ENCODE measurements around the gene ITGB1BP1. TPM values are rescaled to one million over a fixed set of nuclear protein-coding genes. Genes with fewer than 3 reads are reported as not detected.

The ITGB1BP1 gene
- total RNA-seq, 1 experiment from 2014 or later: 93.1 TPM

DNA sequence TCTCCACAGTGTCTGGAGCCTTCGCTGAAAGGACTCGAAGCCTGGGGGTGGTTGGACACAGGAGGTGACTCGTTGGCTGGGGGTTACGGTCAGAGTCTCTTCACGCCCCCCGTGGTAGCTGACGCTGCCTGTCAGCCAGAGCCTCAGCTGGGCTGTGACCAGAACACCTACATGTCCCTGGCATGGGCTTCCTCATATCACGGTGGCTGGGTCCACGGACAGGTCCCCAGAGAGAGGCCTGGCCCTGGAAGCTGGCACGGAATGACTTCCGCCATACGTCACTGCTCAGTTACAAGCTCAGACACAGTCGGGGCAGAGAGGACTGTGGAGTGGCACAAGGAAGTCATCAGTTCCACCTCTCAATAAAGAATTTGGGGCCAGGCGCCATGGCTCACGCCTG is 28.5 kb downstream of the ITGB1BP1 start:
- Mint-ChIP-seq H3K27me3 (ENCODE audit: unreplicated experiment) (no peaks in the 10 kb centered on the region), H3K27ac (ENCODE audit: unreplicated experiment) (no peak overlapping the region), H3K36me3 (ENCODE audit: insufficient read depth, unreplicated experiment) (peaks cover 56% of the 10 kb centered on the region), H3K4me1 (ENCODE audit: low read depth, unreplicated experiment) (no peaks in the 10 kb centered on the region), H3K4me3 (ENCODE audit: low read depth, unreplicated experiment) (no peak overlapping the region), H3K9me3 (ENCODE audit: low read depth, unreplicated experiment) (no peaks in the 10 kb centered on the region)
- intact Hi-C loops (cut with micrococcal nuclease; ENCODE audit: unreplicated experiment): no loop called here
- CTCF ChIA-PET: interaction anchor here (0.7 kb wide), 1 partner anchor 94 kb away, joined by 6 read pairs; no protein-coding TSS in a partner anchor
- DNase-seq: no peak
- no TSS peak for BruUV-seq (replicated peaks)
- TF ChIP-seq, protein P1, sequence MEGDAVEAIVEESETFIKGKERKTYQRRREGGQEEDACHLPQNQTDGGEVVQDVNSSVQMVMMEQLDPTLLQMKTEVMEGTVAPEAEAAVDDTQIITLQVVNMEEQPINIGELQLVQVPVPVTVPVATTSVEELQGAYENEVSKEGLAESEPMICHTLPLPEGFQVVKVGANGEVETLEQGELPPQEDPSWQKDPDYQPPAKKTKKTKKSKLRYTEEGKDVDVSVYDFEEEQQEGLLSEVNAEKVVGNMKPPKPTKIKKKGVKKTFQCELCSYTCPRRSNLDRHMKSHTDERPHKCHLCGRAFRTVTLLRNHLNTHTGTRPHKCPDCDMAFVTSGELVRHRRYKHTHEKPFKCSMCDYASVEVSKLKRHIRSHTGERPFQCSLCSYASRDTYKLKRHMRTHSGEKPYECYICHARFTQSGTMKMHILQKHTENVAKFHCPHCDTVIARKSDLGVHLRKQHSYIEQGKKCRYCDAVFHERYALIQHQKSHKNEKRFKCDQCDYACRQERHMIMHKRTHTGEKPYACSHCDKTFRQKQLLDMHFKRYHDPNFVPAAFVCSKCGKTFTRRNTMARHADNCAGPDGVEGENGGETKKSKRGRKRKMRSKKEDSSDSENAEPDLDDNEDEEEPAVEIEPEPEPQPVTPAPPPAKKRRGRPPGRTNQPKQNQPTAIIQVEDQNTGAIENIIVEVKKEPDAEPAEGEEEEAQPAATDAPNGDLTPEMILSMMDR (IDR thresholded peaks at IDR 0.05; ENCODE audit: unreplicated experiment): no peak

DNA sequence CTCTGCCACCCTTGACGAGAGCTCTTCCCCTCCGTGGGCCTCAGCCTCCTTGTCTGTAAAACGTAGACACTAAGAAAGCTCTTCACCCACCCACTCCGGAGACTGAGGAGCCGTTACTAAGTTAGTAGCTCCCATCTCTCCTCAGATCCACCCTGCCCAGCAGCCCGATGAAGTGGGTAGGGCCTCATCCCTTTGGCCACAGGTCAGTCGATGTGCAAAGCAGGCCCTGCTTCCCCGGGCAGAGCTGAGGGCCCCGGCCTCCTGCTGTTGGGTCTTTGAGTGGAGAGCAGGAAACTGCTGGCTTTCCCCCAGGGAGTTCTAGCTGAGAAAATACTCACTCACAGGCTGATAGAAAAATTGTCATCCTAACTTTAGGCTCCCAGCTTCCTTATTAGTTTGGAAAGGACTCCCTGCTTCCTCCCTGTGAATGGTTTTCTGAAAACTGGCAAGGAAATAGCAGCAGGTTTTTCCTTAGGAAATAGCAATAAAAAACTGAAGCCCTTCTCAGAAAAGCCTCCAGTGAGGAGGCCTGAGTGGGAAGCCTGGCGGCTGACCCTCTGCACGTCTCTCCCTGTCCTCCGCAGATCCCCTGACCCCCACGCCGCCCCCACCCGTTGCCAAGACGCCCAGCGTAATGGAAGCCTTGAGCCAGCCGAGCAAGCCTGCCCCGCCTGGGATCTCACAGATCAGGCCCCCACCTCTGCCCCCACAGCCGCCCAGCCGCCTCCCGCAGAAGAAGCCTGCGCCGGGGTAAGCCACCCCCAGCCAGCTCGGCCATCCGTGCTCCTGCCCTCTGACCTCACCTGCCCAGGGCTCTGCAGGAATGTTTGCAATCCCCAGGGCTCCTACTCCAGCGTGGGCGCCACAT is 30.2 kb downstream of the ITGB1BP1 start:
- Mint-ChIP-seq H3K27me3 (ENCODE audit: unreplicated experiment) (no peaks in the 10 kb centered on the region), H3K9me3 (ENCODE audit: low read depth, unreplicated experiment) (no peaks in the 10 kb centered on the region), H3K36me3 (ENCODE audit: insufficient read depth, unreplicated experiment) (peaks cover 72% of the 10 kb centered on the region), H3K4me3 (ENCODE audit: low read depth, unreplicated experiment) (no peak overlapping the region), H3K4me1 (ENCODE audit: low read depth, unreplicated experiment) (no peaks in the 10 kb centered on the region), H3K27ac (ENCODE audit: unreplicated experiment) (no peak overlapping the region)
- DNase-seq: no peak
- no TSS peak for BruUV-seq (replicated peaks)
- intact Hi-C loops (cut with micrococcal nuclease; ENCODE audit: unreplicated experiment): no loop called here
- TF ChIP-seq, protein P1 (IDR thresholded peaks at IDR 0.05; ENCODE audit: unreplicated experiment): no peak
- CTCF ChIA-PET: interaction anchor here (0.7 kb wide), 1 partner anchor 213 kb away, joined by 4 read pairs; no protein-coding TSS in a partner anchor

DNA sequence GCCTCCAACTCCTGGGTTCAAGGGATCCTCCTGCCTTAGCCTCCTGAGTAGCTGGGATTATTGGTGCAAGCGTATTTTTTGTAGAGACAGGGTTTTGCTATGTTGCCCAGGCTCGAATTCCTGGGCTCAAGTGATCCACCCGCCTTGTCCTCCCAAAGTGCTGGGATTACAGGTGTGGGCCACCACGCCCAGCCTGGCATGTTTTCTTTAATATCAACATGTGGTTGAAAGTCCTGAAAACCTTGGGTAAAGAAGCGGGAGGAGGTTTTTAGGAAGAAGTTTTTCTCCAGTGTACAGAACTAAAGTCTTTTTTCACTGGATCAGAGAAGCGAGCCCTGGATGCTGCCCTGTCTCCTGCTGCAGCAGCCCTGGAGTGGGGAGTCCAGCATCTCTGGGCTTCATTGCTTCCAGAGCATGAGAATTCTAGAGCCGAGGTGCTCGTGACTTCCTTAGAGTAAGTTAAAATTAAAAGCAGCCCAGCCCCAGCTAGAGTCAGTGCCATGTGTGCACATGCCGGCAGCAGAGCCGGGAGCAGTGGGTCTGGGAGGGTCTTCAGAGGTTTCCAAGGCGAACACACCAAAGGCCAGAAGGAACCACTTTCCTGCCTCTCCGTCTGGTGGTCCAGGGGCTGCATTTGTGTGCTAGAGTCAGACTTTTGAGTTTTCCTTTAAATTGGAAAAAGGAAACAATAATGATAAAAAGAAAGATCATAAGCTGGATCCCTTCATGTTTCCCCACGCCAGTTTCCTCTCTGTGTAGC is 31.2 kb downstream of the ITGB1BP1 start:
- CTCF ChIA-PET: interaction anchor here (0.6 kb wide), 1 partner anchor 311 kb away, joined by 4 read pairs; no protein-coding TSS in a partner anchor
- TF ChIP-seq, protein P1 (IDR thresholded peaks at IDR 0.05; ENCODE audit: unreplicated experiment): no peak
- Mint-ChIP-seq H3K36me3 (ENCODE audit: insufficient read depth, unreplicated experiment) (peaks cover 67% of the 10 kb centered on the region), H3K4me3 (ENCODE audit: low read depth, unreplicated experiment) (no peak overlapping the region), H3K4me1 (ENCODE audit: low read depth, unreplicated experiment) (no peaks in the 10 kb centered on the region), H3K27me3 (ENCODE audit: unreplicated experiment) (no peaks in the 10 kb centered on the region), H3K27ac (ENCODE audit: unreplicated experiment) (no peak overlapping the region), H3K9me3 (ENCODE audit: low read depth, unreplicated experiment) (no peaks in the 10 kb centered on the region)
- intact Hi-C loops (cut with micrococcal nuclease; ENCODE audit: unreplicated experiment): no loop called here
- BruUV-seq (replicated peaks): no TSS peak
- DNase-seq: no peak

DNA sequence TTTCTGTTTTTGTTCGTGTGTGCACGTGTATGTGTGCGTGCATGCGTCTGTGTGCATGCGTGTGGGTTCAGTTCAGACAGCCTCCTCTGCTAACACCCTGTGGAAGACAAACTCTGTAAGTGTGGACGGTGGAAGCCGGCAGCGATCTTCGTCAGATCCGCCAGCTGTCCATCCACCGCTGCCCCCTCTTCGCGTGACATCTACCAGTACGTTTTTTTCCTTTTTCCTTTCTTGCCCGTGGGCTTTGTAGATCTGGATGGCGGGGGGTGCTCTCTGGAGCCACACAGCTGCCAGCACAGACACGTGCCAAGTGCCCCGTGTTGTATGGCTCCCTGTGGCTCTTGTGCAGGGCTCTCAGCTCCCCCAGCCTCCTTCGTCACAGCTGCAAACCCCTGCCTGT is 32.3 kb downstream of the ITGB1BP1 start:
- Mint-ChIP-seq H3K4me3 (ENCODE audit: low read depth, unreplicated experiment) (no peak overlapping the region), H3K4me1 (ENCODE audit: low read depth, unreplicated experiment) (no peaks in the 10 kb centered on the region), H3K27me3 (ENCODE audit: unreplicated experiment) (no peaks in the 10 kb centered on the region), H3K9me3 (ENCODE audit: low read depth, unreplicated experiment) (no peaks in the 10 kb centered on the region), H3K36me3 (ENCODE audit: insufficient read depth, unreplicated experiment) (peaks cover 76% of the 10 kb centered on the region), H3K27ac (ENCODE audit: unreplicated experiment) (no peak overlapping the region)
- BruUV-seq (replicated peaks): no TSS peak
- DNase-seq: no peak
- intact Hi-C loops (cut with micrococcal nuclease; ENCODE audit: unreplicated experiment): no loop called here
- TF ChIP-seq, protein P1 (IDR thresholded peaks at IDR 0.05; ENCODE audit: unreplicated experiment): no peak
- CTCF ChIA-PET: no interaction called here
